Upper lobe of left lung (tissue), 4 donors: Measurements from ENCODE around the gene FIBCD1.

Source experiments
- CTCF ChIP-seq, 6 experiments: fragments of 450-650 bp in 4 of 6; fragments of 200-600 bp in 2 of 6; sonication (generic) in 2 of 6; IDR thresholded peaks; one replicate each; pipeline ENCODE4 v1.5.1; 2016 to 2019; ENCODE audit warnings: antibody characterized with exemption in 6 of 6
- EP300 ChIP-seq, 4 donors: sonication (generic); formaldehyde crosslinking; IDR thresholded peaks; one replicate each; pipeline ENCODE4 v1.5.1; 2017; ENCODE audit warnings: antibody characterized with exemption in 4 of 4, control low read depth in 2 of 4
- POLR2A ChIP-seq, 4 donors: fragments of 450-650 bp; IDR thresholded peaks; one replicate each; pipeline ENCODE4 v1.5.1; 2016 to 2017; ENCODE audit warnings: antibody characterized with exemption in 4 of 4, mild to moderate bottlenecking in 2 of 4

DNA sequence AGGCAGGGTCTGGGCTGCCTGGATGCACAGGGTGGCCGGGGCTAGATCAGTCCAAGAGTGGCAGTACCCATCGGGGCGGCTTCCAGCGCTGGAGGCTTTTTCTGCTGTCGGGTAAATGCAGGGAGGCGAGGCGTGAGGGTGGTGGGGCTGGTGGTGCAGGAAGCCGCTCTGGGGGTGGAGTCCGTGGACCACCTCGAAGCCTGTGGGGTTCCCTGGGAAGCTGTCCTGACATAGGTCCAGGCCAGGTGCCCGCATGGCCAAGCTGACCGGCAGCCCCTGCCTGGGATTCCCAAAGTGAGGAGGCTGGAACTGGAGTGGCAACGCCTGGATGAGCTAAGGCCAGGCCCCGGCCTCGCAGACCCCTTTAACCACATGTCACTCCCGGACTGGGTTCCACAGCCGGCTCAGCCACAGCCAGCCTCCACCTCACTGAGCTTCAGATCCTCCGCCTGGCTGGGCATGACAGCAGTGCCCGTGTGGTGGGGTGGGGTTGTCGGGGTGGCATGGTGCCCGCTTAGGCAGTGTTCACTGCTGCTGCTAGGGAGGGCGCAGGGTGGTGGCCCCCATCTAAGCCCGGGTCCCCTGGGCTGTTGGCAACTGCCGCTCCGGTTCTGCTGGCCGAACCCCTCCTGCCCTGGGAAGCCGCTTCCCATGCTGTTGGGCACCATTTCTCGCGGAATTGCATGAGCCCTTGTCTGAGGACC, 41.0 kb downstream of the FIBCD1 start:
- TF ChIP-seq CTCF (IDR thresholded peaks at IDR 0.05) (no peak), POLR2A (IDR thresholded peaks at IDR 0.05) (no peak), EP300 (IDR thresholded peaks at IDR 0.05) (no peak)
